ENCODE measurements around the gene RPF1. TPM values are rescaled to one million over a fixed set of nuclear protein-coding genes. Genes with fewer than 3 reads are reported as not detected.

The RPF1 gene
- polyA plus RNA-seq, 4 donors, result 40.9 to 54.8 (median 46.6) TPM

GRCh38 chr1:84541679-84542078, 62.6 kb downstream of the RPF1 start:
- DNase-seq (ENCODE audit: low read depth in 4 of 4, low spot score in 2 of 4), result no peak

Other genes starting within 250 kb of the RPF1 start
- gene SAMD13, start 177.6 kb upstream of the RPF1 start, polyA plus RNA-seq (ENCODE audit: insufficient read length in 4 of 4), result 1 to 10 TPM; 5.3 to 6.6 (median 5.6) TPM
- under 1 TPM in 3 of 4 donors, not detected in 1; 0.08 to 0.12 (median 0.11) TPM for gene DNASE2B, start 80.8 kb upstream of the RPF1 start, polyA plus RNA-seq (ENCODE audit: insufficient read length in 4 of 4)
- 1 to 10 TPM; 1.2 to 3.7 (median 2.9) TPM for gene SPATA1, start 27.1 kb downstream of the RPF1 start, polyA plus RNA-seq (ENCODE audit: insufficient read length in 4 of 4)
- gene GNG5, start 27.3 kb downstream of the RPF1 start, polyA plus RNA-seq (ENCODE audit: insufficient read length in 4 of 4), result 100 to 1,000 TPM; 146 to 178 (median 160) TPM
- 10 to 100 TPM; 23.3 to 26.6 (median 23.9) TPM for gene CTBS, start 95.2 kb downstream of the RPF1 start, polyA plus RNA-seq (ENCODE audit: insufficient read length in 4 of 4)
- 10 to 100 TPM; 32.4 to 41.2 (median 35.5) TPM for gene SSX2IP, start 211.2 kb downstream of the RPF1 start, polyA plus RNA-seq (ENCODE audit: insufficient read length in 4 of 4)